Right cardiac atrium (tissue), 5 donors: ENCODE results near the gene C17orf107. TPM values are rescaled to one million over a fixed set of nuclear protein-coding genes. Genes with fewer than 3 reads are reported as not detected.
"Not testable (repeated sequence)": the region's sequence is repeated elsewhere in the genome, so short reads cannot be mapped to it uniquely, and the experiment has no call there.

Source experiments
- ATAC-seq, 2 donors: fragments of 200-7000 bp; cut with Tn5 transposase; one replicate each; pipeline versions ENCODE4 v1.8.0 to v1.9.1; 2020; ENCODE audit warnings: moderate library complexity in 2 of 2, mild to moderate bottlenecking in 1 of 2
- DNase-seq, 3 donors: peaks; one replicate each; pipeline ENCODE4 v3.0.0-alpha.2; 2020
- H3K27ac ChIP-seq: one replicate; pipeline ENCODE4 v1.5.1; 2013; ENCODE audit warnings: mild to moderate bottlenecking, low read length, control low read depth, moderate library complexity
- H3K27me3 ChIP-seq: one replicate; pipeline ENCODE4 v1.6.1; 2013; ENCODE audit not compliant: control insufficient read depth, insufficient read depth
- H3K4me1 ChIP-seq: one replicate; pipeline ENCODE4 v1.6.1; 2013; ENCODE audit warnings: low read length; ENCODE audit not compliant: control insufficient read depth, insufficient read depth
- H3K4me3 ChIP-seq: one replicate; pipeline ENCODE4 v1.5.1; 2013; ENCODE audit warnings: low read length, control low read depth
- H3K9me3 ChIP-seq: one replicate; pipeline ENCODE4 v1.6.1; 2013; ENCODE audit warnings: low read length; ENCODE audit not compliant: control insufficient read depth
- WGBS: extraction: QIAGEN DNeasy Blood & Tissue Kit; methylation state at CpG from one replicate; pipeline ENCODE4 v1.1.7; 2013; 5-methylcytosine and 5-hydroxymethylcytosine counted together
- intact Hi-C, 4 donors: fragments of 100-400 bp; cut with DNase I; formaldehyde crosslinking; loops; one replicate each; pipeline versions ENCODE4 v1.11.0 to v1.14.0; 2022 to 2023
- polyA plus RNA-seq: library from polyadenylated mRNA; stranded (reverse); fragments of 200-250 nt; gene quantifications from one replicate; pipeline ENCODE4 v1.2.3, GENCODE V29; 2013
- total RNA-seq, 4 donors: library from RNA; stranded (reverse); fragmentation: NEBNext Ultra II Directional; extraction: Animal tissue kit (Norgen Biotek cat#: 25700); gene quantifications; one replicate each; pipeline ENCODE4 v1.2.1, GENCODE V29; 2021
- donor health status: healthy with polysubstance abuse.
- donor health status: DM: no; HTN: yes; CAD: no.
- donor health status: DM: no; HTN: no; CAD: no.
- donor health status: DM: no; HTN: yes; CAD: no; lungs with severe emphysema.
- donor health status: DM: yes; HTN: yes; CAD: no.

Gene C17orf107
- total and polyA plus RNA-seq, 5 donors = 2.7 to 3.6 (median 2.8) TPM

DNA sequence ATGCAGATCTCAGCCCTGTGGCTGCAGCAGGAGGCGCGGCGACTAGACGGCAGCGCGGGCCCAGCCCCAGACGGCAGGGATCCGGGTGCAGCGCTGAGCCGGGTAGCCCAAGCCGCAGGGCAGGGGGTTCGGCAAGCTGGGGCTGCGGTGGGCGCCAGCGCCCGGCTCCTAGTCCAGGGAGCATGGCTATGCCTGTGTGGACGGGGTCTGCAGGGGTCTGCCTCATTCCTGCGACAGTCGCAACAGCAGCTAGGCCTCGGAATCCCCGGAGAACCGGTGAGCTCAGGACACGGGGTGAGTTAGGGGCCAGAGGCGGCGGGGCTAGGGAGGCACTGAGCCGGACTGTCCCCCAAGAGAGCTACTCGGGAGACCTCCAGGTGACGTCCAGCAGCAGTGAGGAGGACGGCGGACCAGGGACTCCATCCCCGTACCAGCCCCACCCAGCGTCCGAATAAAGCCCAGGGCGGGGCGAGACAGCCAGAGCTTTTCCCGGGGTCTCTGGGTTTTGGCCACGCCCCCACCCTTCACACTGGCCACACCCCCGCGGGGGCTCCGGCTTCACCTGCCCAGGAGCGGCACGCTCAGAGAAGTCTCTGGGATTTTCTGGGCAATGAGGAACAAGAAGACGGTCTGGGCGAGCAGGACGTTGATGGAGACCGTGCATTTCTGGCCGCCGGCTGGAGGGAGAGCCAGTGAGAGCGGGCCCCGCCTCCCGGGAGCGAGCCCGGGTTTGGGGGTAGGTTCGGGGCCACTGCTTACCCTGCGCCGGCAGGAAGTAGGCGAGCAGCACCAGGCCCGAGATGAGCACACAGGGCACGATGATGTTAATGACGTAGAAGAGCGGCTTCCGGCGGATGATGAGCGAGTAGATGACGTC, 1.1 kb downstream of the C17orf107 start:
- intact Hi-C loops = no loop called here
- Histone ChIP-seq H3K4me1 (no peaks in the 10 kb centered on the region), H3K27me3 (no peaks in the 10 kb centered on the region), H3K4me3 (no peak overlapping the region), H3K27ac (no peak overlapping the region), H3K9me3 (no peaks in the 10 kb centered on the region)
- DNase-seq = peak; percentile 45 to 77 (median 68)
- peak in 1 of 2 donors; percentile 3 for ATAC-seq
- WGBS = 39% methylated on average over 65 of the region's 65 CpGs

DNA sequence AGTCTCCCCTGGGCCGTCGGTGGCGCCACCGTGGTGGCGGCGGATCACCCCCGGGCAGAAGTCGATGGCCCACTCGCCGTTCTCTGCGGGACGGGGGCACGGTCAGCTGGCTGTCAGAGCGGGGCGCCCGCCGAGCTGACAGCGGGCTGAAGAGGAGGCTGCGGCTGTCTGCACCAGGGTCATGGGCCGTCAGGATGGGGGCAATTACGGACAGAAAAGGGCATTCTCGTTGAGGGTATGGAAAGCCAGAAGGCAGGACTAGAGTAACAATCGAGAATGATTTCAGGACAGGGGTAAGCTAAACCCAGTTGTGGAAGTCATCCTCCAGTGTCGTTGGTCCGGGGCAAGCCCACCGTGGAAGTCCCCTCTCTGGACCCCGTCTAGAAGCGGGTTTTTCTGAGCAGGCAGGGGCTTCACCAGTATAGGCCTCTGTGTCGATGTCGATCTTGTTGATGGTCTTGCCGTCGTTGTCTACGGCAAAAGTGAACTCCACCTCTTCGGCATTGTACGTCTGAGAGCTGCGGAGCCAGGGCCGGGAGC, 1.8 kb downstream of the C17orf107 start:
- 65% methylated on average over 37 of the region's 37 CpGs for WGBS
- ATAC-seq = no peak
- Histone ChIP-seq H3K4me1 (no peaks in the 10 kb centered on the region), H3K4me3 (no peak overlapping the region), H3K9me3 (no peaks in the 10 kb centered on the region), H3K27me3 (no peaks in the 10 kb centered on the region), H3K27ac (peak overlapping the region; percentile 20)
- no peak for DNase-seq
- intact Hi-C loops = no loop called here

- DNase-seq (peak; percentile 65 to 89 (median 85)), ATAC-seq (peak; percentile 34 to 49)
- Histone ChIP-seq H3K27me3 (no peaks in the 10 kb centered on the region), H3K9me3 (no peaks in the 10 kb centered on the region), H3K4me1 (no peaks in the 10 kb centered on the region), H3K27ac (peak overlapping the region; percentile 78), H3K4me3 (peak overlapping the region; percentile 1)
- intact Hi-C loops = no loop called here
- WGBS = 52% methylated on average over 48 of the region's 48 CpGs
Measured at GRCh38 chr17:4901648-4902344, 2.5 kb downstream of the C17orf107 start.

- 39% methylated on average over 8 of the region's 8 CpGs for WGBS
- intact Hi-C loops = no loop called here
- H3K4me1 ChIP-seq = no peaks in the 10 kb centered on the region
- ATAC-seq (no peak), DNase-seq (peak in 1 of 3 donors; percentile 50)
- no peaks in the 10 kb centered on the region for H3K9me3 ChIP-seq
- no peaks in the 10 kb centered on the region for H3K27me3 ChIP-seq
- peak overlapping the region; percentile 78 for H3K27ac ChIP-seq
- H3K4me3 ChIP-seq = peak overlapping the region; percentile 1
Measured at GRCh38 chr17:4902540-4902939, 3.2 kb downstream of the C17orf107 start.

DNA sequence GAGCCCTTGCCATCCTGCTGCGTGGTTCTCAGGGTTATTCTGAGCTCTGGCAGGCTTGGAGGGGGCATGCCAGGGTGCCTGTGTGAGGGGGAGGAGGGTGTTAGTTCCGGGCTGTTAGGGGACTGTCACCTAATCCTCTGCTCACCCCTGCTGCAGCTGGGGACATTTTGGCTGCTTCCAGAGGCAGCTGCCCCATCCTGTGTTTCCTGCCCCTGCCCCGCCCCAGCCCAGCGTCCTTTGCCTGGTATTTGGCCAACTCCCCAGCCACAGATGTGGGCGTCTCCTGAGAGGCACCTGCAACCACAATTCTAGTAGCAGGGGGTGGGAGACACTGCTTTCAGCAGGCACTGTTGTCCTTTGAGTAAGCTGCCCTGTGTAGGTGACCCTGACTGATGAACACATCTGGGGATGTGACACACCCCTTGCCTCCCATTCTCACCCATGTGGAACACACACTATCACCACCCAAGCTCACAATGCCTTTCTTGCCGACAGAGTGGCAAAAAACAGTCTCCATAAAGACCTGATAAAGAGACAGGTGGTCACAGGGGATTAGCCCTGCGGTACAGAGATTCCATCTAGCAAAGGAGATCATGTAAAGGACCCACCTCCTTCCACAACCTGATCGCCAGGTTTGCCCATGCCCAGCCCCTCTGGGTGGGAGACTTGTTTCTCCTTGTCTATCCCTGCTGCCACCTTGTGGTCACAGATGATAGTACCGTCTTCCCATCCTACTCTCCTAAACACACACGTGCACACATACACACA, 3.9 kb downstream of the C17orf107 start, which contains the start of gene CHRNE:
Gene CHRNE, minus strand, starts transcription at position 48 of the 768 bp plus-strand sequence. Its CDS starts 35 bp downstream, at position 13.
- 15% methylated on average over 10 of the region's 10 CpGs for WGBS
- Histone ChIP-seq H3K4me1 (no peaks in the 10 kb centered on the region), H3K9me3 (no peaks in the 10 kb centered on the region), H3K27me3 (no peaks in the 10 kb centered on the region), H3K27ac (peak within 1 kb of the TSS; percentile 78), H3K4me3 (peak within 1 kb of the TSS; percentile 1)
- intact Hi-C loops = no loop called here
- ATAC-seq (peak; percentile 26 to 40), DNase-seq (peak; percentile 70 to 86 (median 82))

- not testable (repeated sequence) for H3K4me1 ChIP-seq, H3K27me3 ChIP-seq, H3K4me3 ChIP-seq, DNase-seq, ATAC-seq, H3K27ac ChIP-seq, H3K9me3 ChIP-seq
- intact Hi-C loops = loop anchor here in 2 of 4 donors (5.0 kb wide), 3 partner anchors 36 to 156 kb away; partner anchors contain the start of genes CAMTA2 (in 1 of the 2), RNF167 (in 1 of the 2) and SLC25A11 (in 1 of the 2)
Measured at GRCh38 chr17:4906642-4907041, 7.3 kb downstream of the C17orf107 start.

DNA sequence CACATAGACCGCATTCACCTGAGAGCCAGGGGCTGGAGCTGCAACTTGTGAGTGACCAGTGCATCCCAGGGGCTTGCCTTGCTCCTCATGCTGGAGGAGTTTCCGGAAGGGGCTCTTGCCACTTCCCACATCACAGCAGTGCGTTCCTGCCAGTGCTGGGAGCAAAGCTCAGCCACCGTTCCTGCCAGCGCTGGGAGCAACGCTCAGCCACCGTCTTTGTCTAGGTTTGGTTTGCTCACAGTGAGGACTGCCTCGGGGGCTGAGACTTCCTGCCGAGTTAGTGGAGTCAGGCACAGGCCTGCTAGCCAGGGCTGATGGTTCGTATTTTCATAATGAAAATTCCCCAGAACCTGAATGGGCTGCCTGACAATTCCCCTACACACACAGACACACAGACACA, 9.0 kb downstream of the C17orf107 start:
- intact Hi-C loops = loop anchor here in 2 of 4 donors (2.0 to 5.0 kb wide), 4 partner anchors 34 to 154 kb away; partner anchors contain the start of genes CAMTA2 (in 1 of the 2), RNF167 (in 1 of the 2) and SLC25A11 (in 1 of the 2)
- Histone ChIP-seq H3K27me3 (no peaks in the 10 kb centered on the region), H3K27ac (peak overlapping the region; percentile 57), H3K4me1 (no peaks in the 10 kb centered on the region), H3K4me3 (no peak overlapping the region), H3K9me3 (no peaks in the 10 kb centered on the region)
- WGBS = 44% methylated on average over 10 of the region's 10 CpGs
- ATAC-seq (peak; percentile 43 to 45), DNase-seq (peak in 2 of 3 donors; percentile 62 to 65)

DNA sequence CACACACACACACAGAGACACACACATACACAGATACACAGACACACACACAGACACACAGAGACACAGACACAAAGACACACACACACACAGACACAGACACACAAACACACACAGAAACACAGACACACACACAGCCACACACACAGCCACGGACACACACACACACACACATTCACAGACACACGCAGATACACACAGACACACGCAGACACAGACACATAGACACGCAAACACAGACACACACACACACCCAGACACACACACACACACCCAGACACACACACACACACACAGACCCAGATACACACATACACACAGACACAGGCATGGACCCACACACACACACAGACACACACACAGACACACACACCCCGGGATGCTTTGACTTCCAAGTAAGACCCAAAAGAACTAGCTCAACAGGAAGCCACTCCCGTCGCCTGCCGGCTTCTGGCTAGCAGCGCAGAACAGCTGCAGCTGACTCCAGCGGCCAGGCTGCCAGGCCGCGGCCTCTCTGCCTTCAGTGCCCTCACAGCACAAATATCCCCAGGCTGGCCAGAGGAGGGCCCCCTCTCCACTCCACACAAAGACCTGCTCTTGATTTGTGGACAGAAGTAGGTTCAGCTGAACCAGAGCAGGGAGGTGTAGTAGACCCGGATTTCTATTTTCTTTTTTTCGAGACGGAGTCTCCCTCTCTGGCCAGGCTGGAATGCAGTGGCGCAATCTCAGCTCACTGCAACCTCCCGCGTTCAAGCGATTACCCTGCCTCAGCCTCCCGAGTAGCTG, 9.6 kb downstream of the C17orf107 start:
- peak; percentile 92 to 97 (median 96) for DNase-seq
- H3K27me3 ChIP-seq = no peaks in the 10 kb centered on the region
- H3K4me1 ChIP-seq = no peaks in the 10 kb centered on the region
- WGBS = 19% methylated on average over 20 of the region's 20 CpGs
- peak; percentile 97 for ATAC-seq
- H3K27ac ChIP-seq = peak overlapping the region; percentile 57
- H3K4me3 ChIP-seq = no peak overlapping the region
- intact Hi-C loops = loop anchor here in 2 of 4 donors (2.0 to 5.0 kb wide), 4 partner anchors 33 to 153 kb away; partner anchors contain the start of genes CAMTA2 (in 1 of the 2), RNF167 (in 1 of the 2) and SLC25A11 (in 1 of the 2)
- no peaks in the 10 kb centered on the region for H3K9me3 ChIP-seq

- Histone ChIP-seq H3K27me3 (no peaks in the 10 kb centered on the region), H3K27ac (no peak overlapping the region), H3K4me3 (no peak overlapping the region), H3K9me3 (no peaks in the 10 kb centered on the region), H3K4me1 (no peaks in the 10 kb centered on the region)
- intact Hi-C loops = loop anchor here in 1 of 4 donors (5.0 kb wide), 1 partner anchor 73 kb away; the partner anchor contains the start of gene CAMTA2
- 88% methylated on average over 1 of the region's 1 CpG for WGBS
- DNase-seq = no peak
- ATAC-seq = no peak
Measured at GRCh38 chr17:4913994-4914393, 14.7 kb downstream of the C17orf107 start.
